Measurements from ENCODE around the gene WWC2.

Gene WWC2

DNA sequence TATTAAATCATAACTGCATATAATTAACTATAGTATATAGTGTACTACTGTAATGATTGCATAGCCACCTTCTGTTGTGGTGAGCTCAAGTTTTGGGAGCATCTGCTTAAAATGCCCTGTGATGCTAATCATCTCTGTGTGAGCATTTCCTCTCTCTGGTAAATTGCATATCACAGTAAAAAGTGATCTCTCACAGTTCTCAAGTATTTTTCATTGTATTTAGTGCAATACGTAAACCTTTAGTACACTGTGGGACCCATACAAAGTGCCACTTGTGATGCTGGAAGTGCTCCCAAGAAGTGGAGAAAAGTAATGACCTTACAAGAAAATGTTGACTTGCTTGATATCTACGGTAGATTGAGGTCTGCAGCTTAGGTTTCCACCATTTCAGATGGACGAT is 82.0 kb downstream of the WWC2 start:
- H3K27ac ChIP-seq, result no peak overlapping the region
- no peak for TF ChIP-seq CTCF (conservative IDR thresholded peaks at IDR 0.05)
- no peak for TF ChIP-seq ZFX (IDR thresholded peaks at IDR 0.05)

DNA sequence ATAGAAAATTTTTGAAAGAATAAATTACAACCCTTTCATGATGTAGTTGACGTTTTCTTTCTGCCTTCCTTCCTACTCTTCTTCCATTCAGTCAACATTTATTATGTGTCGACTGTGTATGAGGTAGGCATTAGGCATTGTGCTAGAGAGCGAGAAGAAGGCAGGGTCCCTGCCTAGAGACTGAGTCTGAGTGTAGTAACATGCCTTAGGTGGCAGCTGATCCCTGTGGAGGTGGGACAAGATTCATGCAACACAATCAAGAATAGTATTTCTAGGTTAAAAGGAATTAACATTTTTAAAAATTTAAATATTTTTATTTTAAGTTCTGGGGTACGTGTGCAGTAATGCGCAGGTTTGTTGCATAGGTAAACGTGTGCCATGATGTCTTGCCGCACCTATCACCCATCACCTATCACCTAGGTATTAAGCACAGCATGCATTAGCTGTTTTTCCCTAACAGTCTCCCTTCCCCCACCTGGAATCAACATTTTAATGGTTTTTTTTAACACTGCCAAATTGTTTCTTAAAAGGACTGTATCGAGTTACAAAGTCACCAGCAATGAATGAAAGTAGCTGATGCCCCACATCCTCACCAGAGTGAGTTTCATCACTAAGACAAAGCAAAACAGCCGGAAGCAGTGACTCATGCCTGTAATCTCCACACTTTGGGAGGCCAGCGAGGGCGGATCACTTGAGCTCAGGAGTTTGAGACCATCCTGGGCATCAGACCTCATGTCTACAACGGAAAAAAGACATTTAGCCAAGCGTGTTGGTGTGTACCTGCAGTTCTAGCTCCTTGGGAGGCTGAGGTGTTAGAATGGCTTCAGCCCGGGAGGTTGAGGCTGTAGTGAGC is 84.0 kb downstream of the WWC2 start:
- no peak overlapping the region for H3K27ac ChIP-seq
- TF ChIP-seq CTCF (conservative IDR thresholded peaks at IDR 0.05), result no peak
- TF ChIP-seq ZFX (IDR thresholded peaks at IDR 0.05), result no peak

DNA sequence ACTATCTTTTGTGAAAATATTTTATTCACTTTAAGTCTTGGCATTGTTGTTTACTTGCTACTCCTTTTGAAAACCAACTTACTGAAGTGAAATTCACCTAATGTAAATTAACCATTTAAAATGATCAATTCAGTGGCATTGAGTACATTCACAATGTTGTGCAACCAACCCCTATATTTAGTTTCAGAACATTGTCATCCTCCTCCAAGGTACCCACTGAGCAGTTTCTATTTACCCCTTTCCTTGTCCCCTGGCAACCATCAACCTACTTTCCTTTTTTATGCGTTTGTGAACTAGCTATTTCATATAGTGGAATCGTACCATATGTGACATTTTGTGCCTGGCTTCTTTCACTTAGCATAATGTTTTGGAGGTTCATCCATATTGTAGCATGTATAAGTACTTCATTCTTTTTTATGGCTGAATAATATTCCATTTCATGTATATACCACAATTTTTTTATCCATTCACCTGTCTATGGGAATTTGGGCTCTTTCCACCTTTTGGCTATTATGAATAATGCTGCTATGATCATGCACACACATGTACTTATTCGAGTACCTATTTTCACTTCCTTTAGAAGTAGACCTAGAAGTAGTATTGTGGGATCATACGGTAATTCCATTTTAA is 85.0 kb downstream of the WWC2 start:
- no peak overlapping the region for H3K27ac ChIP-seq
- TF ChIP-seq CTCF (conservative IDR thresholded peaks at IDR 0.05), result no peak
- TF ChIP-seq ZFX (IDR thresholded peaks at IDR 0.05), result no peak

DNA sequence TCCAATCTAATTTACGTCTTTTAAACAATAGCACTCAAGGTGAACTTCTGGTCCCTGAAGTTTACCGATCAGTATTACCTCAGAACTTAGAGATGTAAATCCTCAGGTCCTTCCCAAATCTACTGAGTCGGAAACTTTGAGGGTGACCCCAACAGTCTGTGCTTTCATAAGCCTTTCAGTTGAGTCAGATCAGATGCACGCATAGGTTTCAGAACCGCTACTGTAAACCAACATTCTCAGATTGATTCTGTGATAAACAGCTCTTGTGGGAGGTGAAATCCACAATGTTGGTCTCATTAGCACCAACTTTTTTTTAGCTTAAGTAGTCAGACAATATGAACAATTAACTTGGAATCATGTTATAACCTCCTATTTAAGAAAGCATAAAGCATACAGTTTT is 86.0 kb downstream of the WWC2 start:
- H3K27ac ChIP-seq, result no peak overlapping the region
- TF ChIP-seq CTCF (conservative IDR thresholded peaks at IDR 0.05) (no peak), ZFX (IDR thresholded peaks at IDR 0.05) (no peak)

DNA sequence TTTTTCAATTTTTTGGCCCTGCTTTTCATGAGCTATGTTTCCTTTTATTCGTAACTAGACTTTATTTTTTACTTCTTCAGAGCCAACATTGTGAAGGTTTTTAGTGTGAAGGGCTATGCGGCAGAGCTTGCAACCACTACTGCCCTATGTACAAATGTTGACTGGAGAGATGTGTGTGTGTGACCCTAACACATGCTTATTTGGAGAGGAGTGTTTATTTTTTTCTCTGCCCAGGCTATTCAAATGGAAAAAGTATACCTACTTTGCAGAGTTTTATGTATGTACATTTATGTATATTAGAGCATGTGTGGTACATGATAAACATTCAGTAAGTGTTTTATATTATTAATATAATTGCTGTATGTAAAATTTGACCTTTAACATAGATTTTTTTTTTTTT is 86.5 kb downstream of the WWC2 start:
- no peak overlapping the region for H3K27ac ChIP-seq
- no peak for TF ChIP-seq ZFX (IDR thresholded peaks at IDR 0.05)
- no peak for TF ChIP-seq CTCF (conservative IDR thresholded peaks at IDR 0.05)

DNA sequence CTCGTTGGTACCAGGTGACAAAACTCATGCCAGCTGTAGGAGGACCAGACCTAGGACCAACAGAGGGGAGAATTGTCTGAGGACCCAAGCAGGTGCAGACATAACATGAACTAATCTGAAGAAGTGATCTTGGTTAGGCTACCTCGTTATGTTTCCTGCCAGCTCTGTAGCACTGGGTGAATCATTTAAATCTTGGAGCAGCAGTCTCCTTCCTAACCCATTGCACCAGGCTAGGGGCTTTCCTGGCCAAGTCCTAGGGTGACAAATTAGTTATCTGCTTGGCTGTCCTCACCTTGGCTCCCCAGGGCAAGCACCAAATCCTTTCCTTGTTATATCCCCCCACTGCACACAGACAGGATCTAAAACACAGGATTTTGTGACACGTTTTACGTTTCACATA is 87.8 kb downstream of the WWC2 start:
- no peak overlapping the region for H3K27ac ChIP-seq
- TF ChIP-seq ZFX (IDR thresholded peaks at IDR 0.05), result no peak
- no peak for TF ChIP-seq CTCF (conservative IDR thresholded peaks at IDR 0.05)

- no peak overlapping the region for H3K27ac ChIP-seq
Observed at GRCh38 chr4:183190900-183191527, 92.0 kb downstream of the WWC2 start.

More at GRCh38 chr4:183190900-183191527, 92.0 kb downstream of the WWC2 start:
- TF ChIP-seq ZFX (IDR thresholded peaks at IDR 0.05) (no peak), CTCF (conservative IDR thresholded peaks at IDR 0.05) (no peak)

Measured in C4-2B (cell line).